CD4-positive, alpha-beta T cell (primary cell): ENCODE results near the gene STX8. TPM values are rescaled to one million over a fixed set of nuclear protein-coding genes. Genes with fewer than 3 reads are reported as not detected.

Experiments used
- ATAC-seq: fragments of 200-7000 bp; cut with Tn5 transposase; one replicate; pipeline ENCODE4 v1.10.0; 2022; ENCODE audit warnings: mild to moderate bottlenecking; ENCODE audit not compliant: poor library complexity
- CTCF ChIA-PET: fragments of 350-600 bp; sonication (Branson Sonifier 250); formaldehyde crosslinking; loops from one replicate; lab custom pipeline; 2021; ENCODE audit warnings: antibody characterized with exemption, inconsistent platforms; lab: Charles Lee
- POLR2A ChIA-PET: fragments of 350-600 bp; sonication (Branson Sonifier 250); formaldehyde crosslinking; loops from one replicate; lab custom pipeline; 2021; ENCODE audit warnings: antibody characterized with exemption, inconsistent platforms; lab: Charles Lee
- DNase-seq, 14 experiments: peaks; one replicate each; pipeline ENCODE4 v3.0.0-alpha.2; 2013 to 2020; ENCODE audit warnings: mixed read lengths in 2 of 14
- H3K27ac ChIP-seq, 2 donors: one replicate each; pipeline versions ENCODE4 v1.5.1 to v1.7.0; 2013; ENCODE audit warnings: low read length in 2 of 2, low read depth in 1 of 2, mild to moderate bottlenecking in 1 of 2
- H3K27me3 ChIP-seq, 2 experiments: 1 replicate in 1 of 2; 2 replicates in 1 of 2; pipeline versions ENCODE4 v1.6.1 to v1.7.0; 2013; ENCODE audit warnings: low read length in 2 of 2, control low read depth in 1 of 2, mild to moderate bottlenecking in 1 of 2, moderate library complexity in 1 of 2; ENCODE audit not compliant: insufficient read depth in 2 of 2, control insufficient read depth in 1 of 2
- H3K36me3 ChIP-seq: one replicate; pipeline ENCODE4 v1.6.1; 2013; ENCODE audit warnings: low read length, control low read depth; ENCODE audit not compliant: insufficient read depth
- H3K4me1 ChIP-seq: one replicate; pipeline ENCODE4 v1.6.1; 2013; ENCODE audit warnings: low read length, control low read depth; ENCODE audit not compliant: insufficient read depth
- H3K4me3 ChIP-seq: one replicate; pipeline ENCODE4 v1.5.1; 2013; ENCODE audit warnings: mild to moderate bottlenecking, low read length, moderate library complexity
- H3K9me3 ChIP-seq, 2 experiments: 1 replicate in 1 of 2; 2 replicates in 1 of 2; pipeline versions ENCODE4 v1.6.1 to v1.7.0; 2013; ENCODE audit warnings: low read length in 2 of 2, mild to moderate bottlenecking in 2 of 2, control low read depth in 1 of 2, moderate library complexity in 1 of 2; ENCODE audit not compliant: control insufficient read depth in 1 of 2, insufficient read depth in 1 of 2
- H3K27ac Mint-ChIP-seq: one replicate; pipeline ENCODE4 v1.8.0; 2020; ENCODE audit warnings: mixed read lengths
- H3K27me3 Mint-ChIP-seq: one replicate; pipeline ENCODE4 v1.8.0; 2021; ENCODE audit warnings: mixed read lengths
- H3K36me3 Mint-ChIP-seq: one replicate; pipeline ENCODE4 v1.8.0; 2021; ENCODE audit warnings: low read depth, mixed read lengths
- H3K4me1 Mint-ChIP-seq: one replicate; pipeline ENCODE4 v1.8.0; 2021; ENCODE audit warnings: low read depth, mixed read lengths
- H3K4me3 Mint-ChIP-seq: one replicate; pipeline ENCODE4 v1.8.0; 2020; ENCODE audit warnings: mild to moderate bottlenecking, mixed read lengths
- H3K9me3 Mint-ChIP-seq: one replicate; pipeline ENCODE4 v1.8.0; 2020; ENCODE audit warnings: mixed read lengths
- intact Hi-C, 2 experiments: fragments of 100-400 bp; cut with DNase I in 1 of 2; cut with micrococcal nuclease in 1 of 2; formaldehyde crosslinking; loops; one replicate each; pipeline versions ENCODE4 v1.15.1 to v1.9.0; 2023 to 2025; cut with DNase I, micrococcal nuclease
- total RNA-seq, 174 experiments: library from RNA in 2 of 174; stranded (reverse) in 2 of 174; gene quantifications; one replicate each; pipeline ENCODE4 v1.2.3 and lab custom pipeline; 2021 to 2026
- TF ChIP-seq, protein P1 (sequence below): fragments of 200-600 bp; IDR thresholded peaks from one replicate; pipeline ENCODE4 v1.8.0; 2022; ENCODE audit warnings: antibody characterized with exemption, mild to moderate bottlenecking

Gene STX8
- total RNA-seq, 2 experiments from 2014 or later = 52.2 to 63.2 TPM

DNA sequence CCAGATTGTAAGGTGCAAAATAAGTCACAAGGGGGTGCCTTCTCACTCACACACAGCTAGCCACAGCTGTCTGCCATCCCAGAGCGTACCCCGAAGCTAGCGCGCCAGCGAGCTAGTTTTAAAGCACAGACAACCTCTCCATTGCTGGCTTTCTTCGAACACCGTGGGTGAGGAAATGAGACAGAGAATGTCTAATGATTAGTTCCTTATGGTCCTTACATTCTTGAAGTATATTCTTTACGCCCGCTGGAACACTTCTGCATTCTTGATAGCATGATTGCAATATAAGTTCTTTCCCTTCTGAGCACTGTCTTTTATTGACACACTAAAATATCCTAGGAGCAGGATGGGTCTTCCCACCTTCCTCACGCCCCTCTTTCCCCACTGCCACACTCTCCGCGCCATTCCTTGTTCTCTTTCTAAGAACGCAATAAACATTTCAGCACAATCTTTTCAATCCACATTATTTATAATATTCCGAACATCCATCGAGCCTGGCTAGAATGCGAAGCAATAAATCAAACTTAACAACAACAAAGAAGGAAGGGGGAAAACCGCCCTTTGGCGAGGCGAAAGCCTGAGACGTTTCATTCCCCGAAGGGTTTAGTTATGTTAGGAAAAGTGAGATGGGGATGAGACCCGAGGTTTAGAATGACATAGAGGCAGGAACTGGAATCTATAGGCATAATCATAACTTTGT is 303.0 kb downstream of the STX8 start:
- TF ChIP-seq, protein P1, sequence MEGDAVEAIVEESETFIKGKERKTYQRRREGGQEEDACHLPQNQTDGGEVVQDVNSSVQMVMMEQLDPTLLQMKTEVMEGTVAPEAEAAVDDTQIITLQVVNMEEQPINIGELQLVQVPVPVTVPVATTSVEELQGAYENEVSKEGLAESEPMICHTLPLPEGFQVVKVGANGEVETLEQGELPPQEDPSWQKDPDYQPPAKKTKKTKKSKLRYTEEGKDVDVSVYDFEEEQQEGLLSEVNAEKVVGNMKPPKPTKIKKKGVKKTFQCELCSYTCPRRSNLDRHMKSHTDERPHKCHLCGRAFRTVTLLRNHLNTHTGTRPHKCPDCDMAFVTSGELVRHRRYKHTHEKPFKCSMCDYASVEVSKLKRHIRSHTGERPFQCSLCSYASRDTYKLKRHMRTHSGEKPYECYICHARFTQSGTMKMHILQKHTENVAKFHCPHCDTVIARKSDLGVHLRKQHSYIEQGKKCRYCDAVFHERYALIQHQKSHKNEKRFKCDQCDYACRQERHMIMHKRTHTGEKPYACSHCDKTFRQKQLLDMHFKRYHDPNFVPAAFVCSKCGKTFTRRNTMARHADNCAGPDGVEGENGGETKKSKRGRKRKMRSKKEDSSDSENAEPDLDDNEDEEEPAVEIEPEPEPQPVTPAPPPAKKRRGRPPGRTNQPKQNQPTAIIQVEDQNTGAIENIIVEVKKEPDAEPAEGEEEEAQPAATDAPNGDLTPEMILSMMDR = no peak
- Histone ChIP-seq H3K27ac (no peak overlapping the region), H3K27me3 (no peaks in the 10 kb centered on the region), H3K4me1 (no peaks in the 10 kb centered on the region), H3K36me3 (peaks cover 2% of the 10 kb centered on the region), H3K4me3 (no peak overlapping the region), H3K9me3 (no peaks in the 10 kb centered on the region)
- POLR2A ChIA-PET = interaction anchor here (0.5 kb wide), 1 partner anchor 19 kb away, joined by 3 read pairs; no protein-coding TSS in a partner anchor
- H3K4me3 Mint-ChIP-seq = no peak overlapping the region
- intact Hi-C loops = no loop called here
- no peaks in the 10 kb centered on the region for H3K9me3 Mint-ChIP-seq
- DNase-seq = no peak
- ATAC-seq = no peak
- peak overlapping the region; percentile 78 for H3K27ac Mint-ChIP-seq
- peaks cover 29% of the 10 kb centered on the region for H3K4me1 Mint-ChIP-seq
- no peaks in the 10 kb centered on the region for H3K36me3 Mint-ChIP-seq
- H3K27me3 Mint-ChIP-seq = no peaks in the 10 kb centered on the region
- CTCF ChIA-PET = no interaction called here

DNA sequence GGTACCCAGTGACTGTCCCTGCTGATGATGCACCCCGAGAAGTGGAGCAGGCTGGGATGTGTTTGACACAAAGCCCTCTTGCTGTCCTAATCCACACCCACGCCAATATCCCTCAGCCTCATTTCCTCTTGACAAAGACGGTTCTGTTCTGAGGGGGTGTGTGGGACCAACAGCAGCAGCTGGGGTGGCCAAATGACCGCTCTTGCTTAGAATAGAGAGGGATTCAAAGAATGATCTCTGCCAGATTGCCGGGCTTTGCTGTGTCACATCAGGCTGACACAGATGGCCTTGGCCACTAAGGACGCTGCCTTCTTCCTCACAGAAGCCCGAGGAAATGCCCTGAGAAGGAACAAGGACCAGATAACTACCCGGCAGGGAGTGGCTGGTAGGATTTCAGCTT is 303.6 kb downstream of the STX8 start:
- ChIA-PET CTCF (no interaction called here), POLR2A (interaction anchor here (0.6 kb wide), 1 partner anchor 1101 kb away, joined by 3 read pairs; the partner anchor contains the start of gene MYH13)

DNA sequence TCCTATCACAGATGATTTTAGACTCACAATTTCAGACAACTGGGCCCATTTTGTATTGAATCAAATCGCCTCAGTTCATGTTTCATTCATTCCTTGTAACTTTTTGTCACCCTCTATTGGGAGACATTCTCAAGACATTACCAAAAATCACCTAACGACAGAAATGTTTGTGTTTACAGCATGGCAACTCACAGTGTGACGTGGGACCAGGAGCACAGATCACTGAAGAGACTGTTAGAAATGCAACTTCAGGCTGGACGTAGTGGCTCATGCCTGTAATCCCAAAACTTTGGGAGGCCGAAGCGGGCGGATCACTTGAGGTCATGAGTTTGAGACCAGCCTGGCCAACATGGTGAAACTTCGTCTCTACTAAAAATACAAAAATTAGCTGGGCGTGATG is 304.7 kb downstream of the STX8 start:
- CTCF ChIA-PET = no interaction called here
- intact Hi-C loops = no loop called here

More for the DNA sequence above, 303.6 kb downstream of the STX8 start:
- Histone ChIP-seq H3K27me3 (no peaks in the 10 kb centered on the region), H3K36me3 (peaks cover 2% of the 10 kb centered on the region), H3K4me1 (no peaks in the 10 kb centered on the region), H3K9me3 (no peaks in the 10 kb centered on the region), H3K27ac (no peak overlapping the region), H3K4me3 (no peak overlapping the region)
- H3K27me3 Mint-ChIP-seq = no peaks in the 10 kb centered on the region
- H3K9me3 Mint-ChIP-seq = no peaks in the 10 kb centered on the region
- intact Hi-C loops = no loop called here
- H3K4me1 Mint-ChIP-seq = peaks cover 29% of the 10 kb centered on the region
- TF ChIP-seq, protein P1 = no peak
- H3K27ac Mint-ChIP-seq = no peak overlapping the region
- ATAC-seq (no peak), DNase-seq (no peak)
- H3K4me3 Mint-ChIP-seq = no peak overlapping the region
- no peaks in the 10 kb centered on the region for H3K36me3 Mint-ChIP-seq

More for the DNA sequence above, 304.7 kb downstream of the STX8 start:
- no peak for DNase-seq
- Histone ChIP-seq H3K4me1 (no peaks in the 10 kb centered on the region), H3K27me3 (no peaks in the 10 kb centered on the region), H3K36me3 (peaks cover 5% of the 10 kb centered on the region), H3K4me3 (no peak overlapping the region), H3K9me3 (no peaks in the 10 kb centered on the region), H3K27ac (no peak overlapping the region)
- Mint-ChIP-seq H3K36me3 (no peaks in the 10 kb centered on the region), H3K27ac (no peak overlapping the region), H3K27me3 (no peaks in the 10 kb centered on the region), H3K4me3 (no peak overlapping the region), H3K4me1 (peaks cover 29% of the 10 kb centered on the region), H3K9me3 (no peaks in the 10 kb centered on the region)
- POLR2A ChIA-PET = no interaction called here
- ATAC-seq = no peak
- TF ChIP-seq, protein P1 = no peak
